HG02642 (cell line): Measurements from ENCODE around the gene KY.

Experiments used
- ATAC-seq: cut with Tn5 transposase; IDR thresholded peaks from one replicate; pipeline ENCODE4 v1.9.1; 2021; ENCODE audit warnings: mild to moderate bottlenecking; ENCODE audit not compliant: unreplicated experiment, poor library complexity

KY gene, protein sequence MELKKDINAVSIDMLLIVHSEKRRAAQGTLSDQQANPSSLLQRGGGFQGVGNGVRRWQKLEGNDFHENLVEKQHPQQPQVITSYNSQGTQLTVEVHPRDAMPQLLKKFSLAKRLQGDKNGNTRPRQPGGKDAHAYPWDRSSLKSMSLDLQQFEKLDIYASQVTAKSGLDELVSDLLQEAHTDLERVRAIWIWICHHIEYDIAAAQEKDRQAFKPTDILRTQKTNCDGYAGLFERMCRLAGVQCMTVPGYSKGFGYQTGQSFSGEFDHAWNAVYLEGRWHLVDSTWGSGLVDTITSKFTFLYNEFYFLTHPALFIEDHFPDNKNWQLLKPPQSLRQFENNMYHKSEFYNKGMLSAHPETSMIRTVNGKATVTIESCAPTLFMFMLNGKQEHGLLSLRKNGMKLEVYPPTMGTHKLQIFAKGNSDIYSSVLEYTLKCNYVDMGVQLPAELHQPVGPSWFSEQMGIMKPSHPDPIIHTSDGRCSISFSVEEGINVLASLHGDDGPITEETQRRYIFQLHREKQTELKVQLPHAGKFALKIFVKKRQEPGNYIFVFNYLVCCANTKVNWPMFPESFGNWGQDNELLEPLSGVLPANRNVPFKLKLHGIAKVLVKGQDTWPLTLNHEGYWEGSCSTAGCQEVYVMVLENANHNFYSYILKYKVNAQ

GRCh38 chr3:134650431-134651346, at the start of gene KY:
Gene KY, minus strand, starts transcription at chr3:134651022. Its CDS starts 62 bp downstream, at chr3:134650960.
- ATAC-seq = no peak

DNA sequence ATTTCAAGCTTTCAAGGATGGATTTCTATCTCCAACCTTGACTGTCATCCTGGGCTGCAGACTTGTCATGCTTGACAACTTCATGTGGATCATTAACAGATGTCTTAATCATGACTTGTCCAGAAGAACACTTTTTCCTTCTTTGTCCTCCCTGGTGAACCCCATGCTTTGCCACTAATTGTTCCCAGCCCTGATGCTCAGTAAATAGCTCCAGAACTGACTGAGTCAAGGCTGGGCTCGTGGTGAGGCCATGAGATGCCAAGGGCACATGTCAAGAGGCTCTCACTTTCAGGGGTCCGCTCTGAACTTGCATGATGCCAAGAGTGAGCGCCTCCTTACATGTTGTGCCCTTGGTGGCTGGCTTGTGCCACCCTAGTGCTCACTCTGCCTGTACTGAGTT, 48.9 kb upstream of the KY start:
- no peak for ATAC-seq

- ATAC-seq = no peak
Observed at GRCh38 chr3:134699141-134699711, 48.4 kb upstream of the KY start.

GRCh38 chr3:134697830-134698689, 47.2 kb upstream of the KY start:
- no peak for ATAC-seq

GRCh38 chr3:134696155-134696554, 45.3 kb upstream of the KY start:
- ATAC-seq = no peak

GRCh38 chr3:134694946-134695543, 44.2 kb upstream of the KY start:
- no peak for ATAC-seq

- no peak for ATAC-seq
Observed at GRCh38 chr3:134694466-134694865, 43.6 kb upstream of the KY start.

DNA sequence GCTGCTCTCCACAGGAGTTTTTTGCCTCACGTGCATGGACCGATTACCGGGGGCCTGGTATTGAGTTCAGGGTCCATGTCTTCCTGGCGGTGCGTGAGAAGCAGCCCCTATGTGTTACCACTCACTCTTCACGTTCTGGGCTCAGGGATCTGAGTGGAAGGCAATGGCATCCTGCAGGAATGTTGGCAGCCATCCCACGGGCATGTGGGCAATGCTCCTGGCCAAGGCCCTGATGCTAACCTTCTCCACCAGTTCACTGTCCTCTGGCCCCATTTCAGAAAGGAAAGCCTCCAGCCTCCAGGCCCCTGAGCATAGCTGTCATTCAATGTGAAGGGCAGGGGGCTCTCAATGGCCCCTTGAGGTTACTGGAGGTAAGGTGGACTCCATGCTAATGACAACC, 43.0 kb upstream of the KY start:
- no peak for ATAC-seq

GRCh38 chr3:134693226-134693625, 42.4 kb upstream of the KY start:
- ATAC-seq = no peak

- ATAC-seq = no peak
Observed at GRCh38 chr3:134690226-134690625, 39.4 kb upstream of the KY start.

DNA sequence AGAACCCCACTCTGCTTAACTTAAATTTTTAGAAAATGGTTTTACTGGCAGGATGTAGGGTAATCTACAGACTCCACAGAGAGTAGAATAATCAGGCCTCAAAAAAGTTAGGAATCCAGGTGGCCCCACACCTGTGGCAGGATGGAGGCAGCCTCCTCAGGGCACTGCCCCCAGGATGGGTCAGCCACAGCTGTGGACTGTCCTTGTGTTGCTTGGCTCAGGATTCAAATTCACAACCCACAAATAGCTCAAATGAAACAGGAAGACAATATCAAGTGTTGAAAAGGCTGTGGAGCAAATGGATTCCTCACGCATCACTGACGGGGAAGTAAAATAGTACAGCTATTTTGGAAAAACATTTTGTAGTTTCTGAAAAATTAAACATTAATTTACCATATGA, 36.8 kb upstream of the KY start:
- ATAC-seq = no peak

- ATAC-seq = no peak
Observed at GRCh38 chr3:134685929-134686802, 35.3 kb upstream of the KY start.

DNA sequence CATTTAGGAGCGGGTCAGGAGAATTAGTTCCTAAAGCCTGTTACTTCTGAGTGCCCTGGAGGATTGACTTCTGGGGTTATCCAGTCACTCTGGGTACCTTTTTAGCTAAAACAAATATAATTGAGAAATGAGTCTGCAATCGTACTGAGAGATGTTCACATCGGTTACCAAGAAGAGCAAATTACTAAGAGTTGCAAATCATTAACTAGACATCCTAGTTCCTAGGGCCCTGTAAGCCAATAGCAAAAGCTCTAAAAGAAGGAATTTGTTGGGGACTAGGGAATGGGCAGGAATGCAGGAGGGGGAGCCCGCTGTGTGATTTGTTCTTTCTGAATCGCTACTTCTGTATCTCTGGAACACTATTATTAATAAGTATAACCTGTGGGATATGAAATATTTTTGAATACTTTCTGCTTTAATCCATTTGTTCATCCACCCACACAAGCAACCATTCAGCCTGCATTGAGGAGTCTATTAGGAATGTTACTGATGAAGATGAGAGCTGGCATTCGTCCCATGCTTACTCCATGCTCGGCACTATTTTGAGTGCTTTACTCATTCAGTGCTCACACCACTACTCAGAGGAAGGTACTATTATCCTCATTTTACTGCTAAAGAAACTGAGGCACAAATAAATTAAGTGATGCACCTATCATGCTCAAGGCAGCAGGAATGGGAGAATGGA, 31.5 kb upstream of the KY start:
- no peak for ATAC-seq

DNA sequence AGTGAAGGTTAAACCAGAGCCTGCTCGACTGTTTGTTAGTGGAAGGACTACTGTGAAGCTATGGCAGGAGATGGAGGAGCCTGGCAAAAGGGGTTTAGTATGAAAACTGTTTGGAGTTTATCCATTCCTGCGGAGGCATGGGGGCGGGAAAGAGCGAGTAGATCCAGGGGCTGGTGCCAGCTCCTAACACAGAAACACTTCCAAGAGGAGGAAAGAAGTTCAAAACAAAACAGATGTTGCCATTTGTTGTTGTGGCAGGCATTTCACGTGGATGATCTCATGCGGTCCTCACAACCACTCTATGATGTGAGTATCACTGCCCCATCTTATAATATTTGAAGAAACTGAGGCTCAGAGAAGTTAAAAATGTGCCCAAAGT, 30.7 kb upstream of the KY start:
- no peak for ATAC-seq

DNA sequence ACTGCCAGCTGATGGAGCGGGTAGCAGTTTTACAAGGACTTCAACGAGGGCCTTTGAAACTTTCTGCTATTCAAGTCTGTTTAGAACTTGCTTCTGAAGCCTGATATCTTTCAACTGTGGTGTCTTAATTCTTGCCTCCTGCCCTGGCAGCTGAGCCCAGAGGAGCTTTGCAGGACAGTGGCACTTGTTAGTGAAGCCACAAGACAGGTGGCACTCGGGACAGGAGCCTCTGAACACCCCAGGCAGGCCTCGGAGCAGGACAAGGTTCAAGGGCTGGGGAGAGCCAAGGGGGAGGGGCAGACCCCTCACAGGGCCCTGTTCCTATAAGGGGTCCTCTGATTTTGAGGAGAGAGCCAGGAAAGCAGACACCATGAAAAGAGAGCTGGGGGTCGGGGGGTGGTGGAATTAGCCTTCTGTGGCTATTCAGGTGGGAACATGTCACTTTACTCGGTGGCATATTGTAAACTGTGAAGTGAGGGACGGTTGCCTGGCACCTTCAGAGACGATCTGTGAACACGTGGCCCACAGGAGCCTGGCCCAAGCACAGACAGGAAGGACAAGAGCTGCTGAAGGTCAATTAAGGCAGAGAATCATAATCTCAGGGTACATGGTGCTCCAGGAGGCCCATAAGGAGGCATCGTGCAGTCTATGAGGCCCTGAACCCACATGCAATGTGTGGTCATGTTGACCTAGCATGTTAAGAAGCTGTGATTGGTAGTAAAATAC, 30.1 kb upstream of the KY start:
- ATAC-seq = no peak

DNA sequence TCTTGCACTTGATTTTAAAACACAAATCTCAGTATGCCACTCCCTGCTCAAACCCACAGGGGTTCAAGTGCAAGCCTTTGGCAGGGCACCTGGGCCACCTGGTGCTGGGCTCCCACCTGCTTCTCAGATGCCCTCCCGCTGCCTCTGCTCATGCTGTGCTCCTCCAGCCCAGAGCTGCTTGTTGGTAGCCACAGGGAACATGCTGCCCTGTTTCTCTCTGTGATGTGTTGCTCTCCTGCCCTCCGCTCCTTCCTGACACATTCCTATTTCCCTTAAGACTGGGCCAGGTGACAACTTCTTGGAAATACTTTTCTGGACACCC, 27.1 kb upstream of the KY start:
- ATAC-seq = no peak
